Thyroid gland (tissue), 4 donors: ENCODE data around the gene KRT77. TPM values are rescaled to one million over a fixed set of nuclear protein-coding genes. Genes with fewer than 3 reads are reported as not detected.

ENCODE experiments used
- DNase-seq, 2 donors: peaks; one replicate each; pipeline ENCODE4 v3.0.0-alpha.2; 2019
- H3K27ac ChIP-seq, 3 donors: fragments of 200-600 bp; sonication (generic); 1 replicate in 2 of 3; 2 replicates in 1 of 3; pipeline ENCODE4 v1.5.1; 2016 to 2019; ENCODE audit warnings: mild to moderate bottlenecking in 1 of 3, moderate library complexity in 1 of 3
- H3K27me3 ChIP-seq: fragments of 200-600 bp; sonication (generic); one replicate; pipeline ENCODE4 v1.5.1; 2019
- H3K36me3 ChIP-seq, 2 donors: fragments of 200-600 bp; sonication (generic); one replicate each; pipeline ENCODE4 v1.5.1; 2016 to 2019
- H3K4me1 ChIP-seq, 2 donors: fragments of 200-600 bp; sonication (generic); one replicate each; pipeline ENCODE4 v1.5.1; 2017 to 2019
- H3K4me3 ChIP-seq, 3 donors: fragments of 200-600 bp; sonication (generic); replicated peaks in 1 of 3; 1 replicate in 2 of 3; 2 replicates in 1 of 3; pipeline ENCODE4 v1.5.1; 2016; ENCODE audit warnings: mild to moderate bottlenecking in 1 of 3
- H3K9me3 ChIP-seq: fragments of 200-600 bp; sonication (generic); one replicate; pipeline ENCODE4 v1.5.1; 2017
- POLR2A ChIP-seq, 2 donors: fragments of 450-650 bp; IDR thresholded peaks; one replicate each; pipeline ENCODE4 v1.6.1; 2017; ENCODE audit warnings: antibody characterized with exemption in 2 of 2, mild to moderate bottlenecking in 2 of 2, moderate library complexity in 1 of 2
- WGBS, 2 donors: methylation state at CpG; one replicate each; pipeline ENCODE4 v1.1.5; 2017; 5-methylcytosine and 5-hydroxymethylcytosine counted together
- intact Hi-C: fragments of 100-400 bp; cut with DNase I; formaldehyde crosslinking; loops from one replicate; pipeline ENCODE4 v1.15.1; 2023
- total RNA-seq, 4 donors: library from RNA; depleted of rRNA; stranded (reverse); fragments of >200 nt; gene quantifications; one replicate each; pipeline ENCODE4 v1.2.3, GENCODE V29; 2016
- TF ChIP-seq, protein P1 (sequence below), 6 experiments: fragments of 200-600 bp in 3 of 6; fragments of 450-650 bp in 3 of 6; sonication (generic) in 3 of 6; IDR thresholded peaks; one replicate each; pipeline ENCODE4 v1.5.1; 2016 to 2019; ENCODE audit warnings: antibody characterized with exemption in 6 of 6, mild to moderate bottlenecking in 2 of 6, inconsistent platforms in 1 of 6, moderate library complexity in 1 of 6

Gene KRT77
- total RNA-seq, 4 donors from 2014 or later: not detected

DNA sequence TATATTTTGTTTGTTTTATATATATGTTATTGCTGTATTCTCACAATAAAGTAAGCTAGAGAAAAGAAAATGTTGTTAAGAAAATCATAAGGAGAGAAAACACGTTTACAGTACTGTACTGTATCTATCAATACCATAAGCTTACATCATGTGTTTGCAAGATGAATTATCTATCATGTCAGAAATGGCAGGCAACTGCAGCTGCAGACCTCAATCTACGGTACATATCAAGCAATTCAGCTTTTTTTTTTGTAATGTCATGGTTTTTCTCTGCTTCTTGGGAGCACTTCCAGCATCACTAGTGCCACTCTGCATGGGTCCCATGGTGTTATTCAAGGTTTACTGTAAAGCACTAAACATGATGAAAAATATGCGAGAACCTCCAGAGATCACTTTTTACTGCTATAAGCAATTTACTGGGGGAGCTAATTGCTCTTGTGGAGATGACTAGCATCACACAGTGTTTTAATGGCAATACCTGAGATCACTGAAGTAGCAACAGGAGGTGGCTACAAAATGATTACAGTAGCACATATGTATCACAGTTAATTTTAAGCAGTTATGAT lies 42.3 kb downstream of the KRT77 start:
- Histone ChIP-seq H3K4me1 (peaks cover 0 to under 1% of the 10 kb centered on the region in 2 donors), H3K36me3 (no peaks in the 10 kb centered on the region), H3K9me3 (no peaks in the 10 kb centered on the region), H3K27me3 (no peaks in the 10 kb centered on the region), H3K4me3 (no peak overlapping the region), H3K27ac (no peak overlapping the region)
- no peak for DNase-seq
- WGBS, 2 donors: 86 to 88% methylated on average over 3 of the region's 3 CpGs
- TF ChIP-seq POLR2A (IDR thresholded peaks at IDR 0.05): no peak
- TF ChIP-seq, protein P1, sequence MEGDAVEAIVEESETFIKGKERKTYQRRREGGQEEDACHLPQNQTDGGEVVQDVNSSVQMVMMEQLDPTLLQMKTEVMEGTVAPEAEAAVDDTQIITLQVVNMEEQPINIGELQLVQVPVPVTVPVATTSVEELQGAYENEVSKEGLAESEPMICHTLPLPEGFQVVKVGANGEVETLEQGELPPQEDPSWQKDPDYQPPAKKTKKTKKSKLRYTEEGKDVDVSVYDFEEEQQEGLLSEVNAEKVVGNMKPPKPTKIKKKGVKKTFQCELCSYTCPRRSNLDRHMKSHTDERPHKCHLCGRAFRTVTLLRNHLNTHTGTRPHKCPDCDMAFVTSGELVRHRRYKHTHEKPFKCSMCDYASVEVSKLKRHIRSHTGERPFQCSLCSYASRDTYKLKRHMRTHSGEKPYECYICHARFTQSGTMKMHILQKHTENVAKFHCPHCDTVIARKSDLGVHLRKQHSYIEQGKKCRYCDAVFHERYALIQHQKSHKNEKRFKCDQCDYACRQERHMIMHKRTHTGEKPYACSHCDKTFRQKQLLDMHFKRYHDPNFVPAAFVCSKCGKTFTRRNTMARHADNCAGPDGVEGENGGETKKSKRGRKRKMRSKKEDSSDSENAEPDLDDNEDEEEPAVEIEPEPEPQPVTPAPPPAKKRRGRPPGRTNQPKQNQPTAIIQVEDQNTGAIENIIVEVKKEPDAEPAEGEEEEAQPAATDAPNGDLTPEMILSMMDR (IDR thresholded peaks at IDR 0.05): no peak
- intact Hi-C loops: no loop called here

DNA sequence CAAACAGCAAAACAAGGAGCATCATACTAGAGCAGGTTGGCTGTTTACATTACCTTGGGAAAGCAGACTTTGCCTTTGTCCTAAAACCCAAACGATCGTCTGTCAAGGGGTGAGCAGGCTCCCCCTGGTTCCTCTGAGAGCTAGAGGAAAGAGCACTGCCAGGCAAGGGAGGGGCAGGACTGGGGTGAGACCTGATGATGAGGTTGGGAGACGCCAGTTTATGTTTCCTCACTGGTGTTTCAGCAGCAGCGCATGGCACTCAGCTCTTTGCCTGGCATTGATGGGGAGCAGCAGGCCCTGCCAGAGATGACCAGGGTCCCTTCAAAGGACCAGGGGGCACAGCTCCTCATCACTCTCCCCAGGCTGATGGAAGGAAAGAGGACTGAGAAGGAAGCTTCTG lies 43.4 kb downstream of the KRT77 start:
- no peaks in the 10 kb centered on the region for H3K9me3 ChIP-seq
- no peak overlapping the region for H3K27ac ChIP-seq
- H3K36me3 ChIP-seq: no peaks in the 10 kb centered on the region
- WGBS, 2 donors: 87 to 88% methylated on average over 2 to 4 of the region's 4 CpGs
- no peaks in the 10 kb centered on the region for H3K27me3 ChIP-seq
- DNase-seq: no peak
- intact Hi-C loops: no loop called here
- H3K4me1 ChIP-seq: peaks cover 7 to 11% of the 10 kb centered on the region in 2 donors
- no peak overlapping the region for H3K4me3 ChIP-seq
- TF ChIP-seq, protein P1 (IDR thresholded peaks at IDR 0.05): no peak
- TF ChIP-seq POLR2A (IDR thresholded peaks at IDR 0.05): no peak

DNA sequence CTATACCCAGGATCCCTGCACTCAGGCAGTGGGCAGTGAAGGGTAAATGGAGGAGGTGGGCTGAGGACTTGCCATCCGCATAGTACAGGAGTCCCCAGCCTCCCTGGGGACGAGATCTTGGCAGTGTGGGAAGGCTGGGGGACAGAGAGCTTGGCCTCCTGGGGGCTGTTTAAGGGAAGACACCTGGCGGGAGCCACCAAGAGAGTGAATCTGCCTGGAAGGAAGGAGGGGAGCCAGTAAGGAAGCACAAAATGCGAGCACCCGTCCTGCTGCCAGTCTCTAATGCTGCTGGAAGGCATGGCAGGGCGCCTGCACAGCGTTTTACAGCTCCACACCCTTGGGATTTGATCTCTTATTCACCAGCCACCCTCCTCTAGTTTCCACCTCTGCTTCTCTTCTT lies 43.9 kb downstream of the KRT77 start:
- H3K27ac ChIP-seq: no peak overlapping the region

DNA sequence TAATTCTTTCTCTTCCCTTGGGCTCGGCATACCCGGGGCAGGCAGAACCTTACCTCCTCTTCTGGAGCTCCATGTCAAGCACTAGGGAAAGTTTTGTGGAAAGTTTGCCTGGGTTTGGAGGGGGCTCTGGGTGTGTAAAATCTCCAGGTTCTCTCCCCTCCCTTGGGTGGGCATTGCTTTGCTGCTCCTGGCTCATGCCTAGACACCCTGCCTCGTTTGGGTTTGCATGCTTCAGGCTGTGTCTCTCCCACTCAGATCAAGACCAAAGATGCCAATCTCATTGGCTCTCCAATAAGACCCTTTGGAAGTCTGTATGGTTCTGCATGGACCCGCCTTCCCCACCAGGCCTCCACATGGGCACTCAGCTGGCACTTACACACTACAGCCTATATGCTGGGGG lies 45.1 kb downstream of the KRT77 start:
- no peaks in the 10 kb centered on the region for H3K27me3 ChIP-seq
- intact Hi-C loops: no loop called here
- H3K9me3 ChIP-seq: no peaks in the 10 kb centered on the region
- TF ChIP-seq POLR2A (IDR thresholded peaks at IDR 0.05): no peak
- TF ChIP-seq, protein P1 (IDR thresholded peaks at IDR 0.05): no peak
- peaks cover 7 to 12% of the 10 kb centered on the region in 2 donors for H3K4me1 ChIP-seq
- DNase-seq: no peak
- 85% methylated on average over 4 of the region's 4 CpGs for WGBS, 2 donors
- H3K36me3 ChIP-seq: no peaks in the 10 kb centered on the region
- H3K4me3 ChIP-seq: no peak overlapping the region
- H3K27ac ChIP-seq: no peak overlapping the region

More for the DNA sequence above, 43.9 kb downstream of the KRT77 start:
- no peaks in the 10 kb centered on the region for H3K9me3 ChIP-seq
- peaks cover 7 to 12% of the 10 kb centered on the region in 2 donors for H3K4me1 ChIP-seq
- no peak for DNase-seq
- no peaks in the 10 kb centered on the region for H3K27me3 ChIP-seq
- intact Hi-C loops: no loop called here
- no peaks in the 10 kb centered on the region for H3K36me3 ChIP-seq
- H3K4me3 ChIP-seq: no peak overlapping the region
- TF ChIP-seq POLR2A (IDR thresholded peaks at IDR 0.05): no peak
- TF ChIP-seq, protein P1 (IDR thresholded peaks at IDR 0.05): no peak
- 75 to 77% methylated on average over 7 of the region's 7 CpGs for WGBS, 2 donors

DNA sequence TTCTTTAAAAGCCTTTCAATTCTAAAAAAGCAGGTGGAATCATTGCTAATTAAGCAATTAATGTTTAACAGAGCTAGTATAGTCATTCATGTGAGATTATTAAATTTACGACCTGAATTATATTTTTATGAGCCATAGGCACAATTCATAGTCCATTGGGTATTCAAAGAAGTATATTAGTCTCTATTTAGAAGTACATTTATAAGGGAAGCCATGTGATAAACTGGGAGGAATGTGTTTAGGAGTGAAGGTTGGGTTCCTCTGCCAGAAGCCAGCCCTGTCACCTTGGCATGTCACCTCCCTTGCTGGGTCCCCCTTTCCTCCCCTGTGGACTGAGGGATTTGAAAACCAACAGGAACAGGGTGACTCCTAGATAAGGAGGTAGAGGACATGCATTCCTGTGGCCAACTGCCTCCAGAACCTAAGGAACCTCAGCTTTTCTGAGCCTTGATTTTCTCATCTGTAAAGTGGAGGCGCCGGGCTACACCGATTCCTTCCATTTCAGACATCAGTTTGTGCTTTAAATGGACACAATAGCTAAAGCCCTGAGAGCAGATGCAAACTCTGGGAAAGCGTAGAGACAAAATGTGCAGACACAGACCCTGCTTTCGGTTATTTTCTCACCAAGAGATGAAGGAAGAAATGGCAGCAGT lies 45.9 kb downstream of the KRT77 start:
- Histone ChIP-seq H3K27me3 (no peaks in the 10 kb centered on the region), H3K4me1 (peaks cover 7 to 12% of the 10 kb centered on the region in 2 donors)

More for the DNA sequence above, 45.9 kb downstream of the KRT77 start:
- intact Hi-C loops: no loop called here
- 80 to 86% methylated on average over 6 of the region's 6 CpGs for WGBS, 2 donors
- Histone ChIP-seq H3K36me3 (no peaks in the 10 kb centered on the region), H3K4me3 (no peak overlapping the region), H3K9me3 (no peaks in the 10 kb centered on the region), H3K27ac (no peak overlapping the region)
- no peak for DNase-seq
- TF ChIP-seq, protein P1 (IDR thresholded peaks at IDR 0.05): no peak
- TF ChIP-seq POLR2A (IDR thresholded peaks at IDR 0.05): no peak
